ENCODE data around the gene UGT2B11.
"Not testable (repeated sequence)": the region's sequence is repeated elsewhere in the genome, so short reads cannot be mapped to it uniquely, and the experiment has no call there.

The UGT2B11 gene

GRCh38 chr4:69170233-69171134 is 44.1 kb downstream of the UGT2B11 start:
- not testable (repeated sequence) for DNase-seq (ENCODE audit: low read depth in 2 of 2)

- DNase-seq (ENCODE audit: low read depth in 2 of 2): not testable (repeated sequence)
Observed at GRCh38 chr4:69169171-69169570, 45.4 kb downstream of the UGT2B11 start.

GRCh38 chr4:69167300-69167699 is 47.2 kb downstream of the UGT2B11 start:
- no peak for DNase-seq (ENCODE audit: low read depth in 2 of 2)

- DNase-seq (ENCODE audit: low read depth in 2 of 2): not testable (repeated sequence)
Observed at GRCh38 chr4:69166376-69166775, 48.2 kb downstream of the UGT2B11 start.

GRCh38 chr4:69165707-69166106 is 48.8 kb downstream of the UGT2B11 start:
- not testable (repeated sequence) for DNase-seq (ENCODE audit: low read depth in 2 of 2)

- no peak for DNase-seq (ENCODE audit: low read depth in 2 of 2)
Observed at GRCh38 chr4:69156913-69157312, 57.6 kb downstream of the UGT2B11 start.

GRCh38 chr4:69154021-69154420 is 60.5 kb downstream of the UGT2B11 start:
- DNase-seq (ENCODE audit: low read depth in 2 of 2): no peak
